Colonic mucosa (tissue), 4 donors: Measurements from ENCODE around the gene MATN4. TPM values are rescaled to one million over a fixed set of nuclear protein-coding genes. Genes with fewer than 3 reads are reported as not detected.

ENCODE experiments used
- DNase-seq: peaks from one replicate; pipeline ENCODE4 v3.0.0-alpha.2; 2020
- H3K27ac ChIP-seq: fragments of 200-600 bp; one replicate; pipeline ENCODE4 v1.8.0; 2021
- H3K27me3 ChIP-seq: fragments of 200-600 bp; one replicate; pipeline ENCODE4 v1.8.0; 2021
- H3K36me3 ChIP-seq: fragments of 200-600 bp; one replicate; pipeline ENCODE4 v1.8.0; 2021
- H3K4me1 ChIP-seq: fragments of 200-600 bp; one replicate; pipeline ENCODE4 v1.8.0; 2021; ENCODE audit warnings: mild to moderate bottlenecking
- H3K4me3 ChIP-seq: fragments of 200-600 bp; one replicate; pipeline ENCODE4 v1.8.0; 2021
- H3K9ac ChIP-seq, 2 donors: one replicate each; pipeline ENCODE4 v1.7.0; 2013; ENCODE audit warnings: control low read depth in 2 of 2, low read depth in 2 of 2, low read length in 2 of 2
- H3K9me3 ChIP-seq: fragments of 200-600 bp; one replicate; pipeline ENCODE4 v1.8.0; 2021
- intact Hi-C: fragments of 100-400 bp; cut with DNase I; formaldehyde crosslinking; loops from one replicate; pipeline ENCODE4 v1.14.1; 2022
- total RNA-seq, 2 donors: library from RNA; stranded (reverse); fragmentation: NEBNext Ultra II Directional in 1 of 2; extraction: Animal tissue kit (Norgen Biotek cat#: 25700) in 1 of 2; gene quantifications; one replicate each; pipeline ENCODE4 v1.2.1, GENCODE V29; 2021
- TF ChIP-seq, protein P1 (sequence below): fragments of 200-600 bp; IDR thresholded peaks from one replicate; pipeline ENCODE4 v1.8.0; 2022; ENCODE audit warnings: antibody characterized with exemption, mild to moderate bottlenecking
- donor health status: healthy.
- donor health status: DM: no; HTN: no; CAD: no.
- donor health status: DM: no; HTN: no; CAD: no.

MATN4 gene
- total RNA-seq, 2 donors from 2014 or later: 0.47 TPM; not detected in 1

DNA sequence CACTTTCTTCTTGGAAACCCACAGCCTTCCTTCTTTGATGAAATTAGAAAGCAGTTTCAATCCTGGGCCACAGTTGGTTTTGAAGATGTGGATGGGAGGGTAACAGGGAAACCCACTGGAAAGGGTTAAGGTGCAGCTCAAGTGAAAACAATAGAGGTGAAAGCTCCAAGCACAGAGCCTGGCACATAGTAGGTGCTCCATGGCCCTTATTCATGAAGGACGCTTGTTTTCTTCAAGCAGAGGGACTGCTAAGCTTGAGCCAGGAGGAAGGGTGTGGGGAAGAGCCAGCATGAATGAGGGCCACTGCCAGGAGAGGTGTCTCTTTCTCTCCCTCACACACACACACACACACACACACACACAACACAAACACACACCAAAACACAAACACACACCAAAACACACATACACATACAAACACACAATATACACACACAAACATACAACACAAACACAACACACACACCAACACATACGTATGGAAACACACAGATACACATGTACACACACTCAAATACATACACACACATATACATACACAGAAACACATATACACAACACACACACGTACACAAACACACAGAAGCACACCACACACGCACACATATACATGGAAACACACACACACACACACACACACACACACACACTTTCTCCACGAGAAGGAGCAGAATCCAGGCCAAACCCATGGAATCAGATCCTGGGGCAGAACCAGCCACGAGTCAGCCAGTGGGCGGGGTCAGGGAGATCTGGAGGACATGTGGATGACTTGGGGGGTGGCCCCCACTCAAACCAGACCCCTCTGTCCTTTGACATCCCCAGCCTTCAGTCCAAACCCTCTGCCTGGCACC, 25.2 kb downstream of the MATN4 start:
- Histone ChIP-seq H3K36me3 (no peaks in the 10 kb centered on the region), H3K27ac (no peak overlapping the region), H3K9ac (no peak overlapping the region), H3K4me1 (no peaks in the 10 kb centered on the region), H3K27me3 (no peaks in the 10 kb centered on the region), H3K4me3 (no peak overlapping the region), H3K9me3 (no peaks in the 10 kb centered on the region)
- TF ChIP-seq, protein P1, sequence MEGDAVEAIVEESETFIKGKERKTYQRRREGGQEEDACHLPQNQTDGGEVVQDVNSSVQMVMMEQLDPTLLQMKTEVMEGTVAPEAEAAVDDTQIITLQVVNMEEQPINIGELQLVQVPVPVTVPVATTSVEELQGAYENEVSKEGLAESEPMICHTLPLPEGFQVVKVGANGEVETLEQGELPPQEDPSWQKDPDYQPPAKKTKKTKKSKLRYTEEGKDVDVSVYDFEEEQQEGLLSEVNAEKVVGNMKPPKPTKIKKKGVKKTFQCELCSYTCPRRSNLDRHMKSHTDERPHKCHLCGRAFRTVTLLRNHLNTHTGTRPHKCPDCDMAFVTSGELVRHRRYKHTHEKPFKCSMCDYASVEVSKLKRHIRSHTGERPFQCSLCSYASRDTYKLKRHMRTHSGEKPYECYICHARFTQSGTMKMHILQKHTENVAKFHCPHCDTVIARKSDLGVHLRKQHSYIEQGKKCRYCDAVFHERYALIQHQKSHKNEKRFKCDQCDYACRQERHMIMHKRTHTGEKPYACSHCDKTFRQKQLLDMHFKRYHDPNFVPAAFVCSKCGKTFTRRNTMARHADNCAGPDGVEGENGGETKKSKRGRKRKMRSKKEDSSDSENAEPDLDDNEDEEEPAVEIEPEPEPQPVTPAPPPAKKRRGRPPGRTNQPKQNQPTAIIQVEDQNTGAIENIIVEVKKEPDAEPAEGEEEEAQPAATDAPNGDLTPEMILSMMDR: no peak
- no peak for DNase-seq
- intact Hi-C loops: no loop called here

DNA sequence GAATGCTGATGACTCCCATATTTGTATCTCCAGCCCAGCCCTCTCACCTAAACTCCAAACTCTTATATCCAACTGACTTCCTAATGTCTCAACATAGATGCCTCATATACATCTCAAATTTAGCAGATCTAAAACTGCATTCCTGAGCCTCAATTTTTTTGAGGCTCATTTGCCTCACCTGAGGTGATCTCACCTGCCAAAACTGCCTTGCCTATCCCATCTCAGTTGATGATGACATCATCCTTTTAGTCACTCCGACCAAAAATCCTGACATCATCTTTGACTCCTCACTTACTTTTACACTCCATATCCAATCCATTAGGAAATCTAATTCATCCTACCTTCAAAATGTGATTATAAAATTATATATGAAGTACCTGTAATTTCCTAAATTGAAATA, 28.1 kb downstream of the MATN4 start:
- H3K4me3 ChIP-seq: no peak overlapping the region
- intact Hi-C loops: no loop called here

DNA sequence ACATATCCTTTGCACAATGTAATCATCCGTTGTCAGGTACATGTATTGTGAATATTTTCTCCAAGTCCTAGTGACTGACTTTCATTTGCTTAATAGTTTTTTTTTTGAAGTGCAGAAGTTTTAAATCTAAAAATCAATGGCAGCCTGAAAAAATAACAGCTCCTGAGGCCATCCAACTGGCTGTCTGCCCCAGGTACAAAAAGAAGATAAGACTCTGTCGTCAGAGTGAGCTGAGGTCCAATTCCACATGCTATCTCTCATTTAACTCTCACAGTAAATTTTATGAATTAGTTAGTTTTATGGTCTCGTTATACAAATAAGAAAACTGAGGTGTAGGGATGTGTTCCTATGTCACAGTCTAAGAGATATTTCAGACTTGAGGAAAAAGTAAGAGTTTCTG, 32.8 kb downstream of the MATN4 start:
- intact Hi-C loops: no loop called here
- Histone ChIP-seq H3K36me3 (no peaks in the 10 kb centered on the region), H3K27ac (no peak overlapping the region), H3K9me3 (no peaks in the 10 kb centered on the region), H3K4me3 (no peak overlapping the region), H3K9ac (no peak overlapping the region), H3K4me1 (no peaks in the 10 kb centered on the region), H3K27me3 (no peaks in the 10 kb centered on the region)
- no peak for DNase-seq
- TF ChIP-seq, protein P1: no peak

More for the DNA sequence above, 28.1 kb downstream of the MATN4 start:
- Histone ChIP-seq H3K9ac (no peak overlapping the region), H3K27ac (no peak overlapping the region), H3K4me1 (no peaks in the 10 kb centered on the region), H3K9me3 (no peaks in the 10 kb centered on the region), H3K36me3 (no peaks in the 10 kb centered on the region), H3K27me3 (no peaks in the 10 kb centered on the region)
- TF ChIP-seq, protein P1: no peak
- no peak for DNase-seq

DNA sequence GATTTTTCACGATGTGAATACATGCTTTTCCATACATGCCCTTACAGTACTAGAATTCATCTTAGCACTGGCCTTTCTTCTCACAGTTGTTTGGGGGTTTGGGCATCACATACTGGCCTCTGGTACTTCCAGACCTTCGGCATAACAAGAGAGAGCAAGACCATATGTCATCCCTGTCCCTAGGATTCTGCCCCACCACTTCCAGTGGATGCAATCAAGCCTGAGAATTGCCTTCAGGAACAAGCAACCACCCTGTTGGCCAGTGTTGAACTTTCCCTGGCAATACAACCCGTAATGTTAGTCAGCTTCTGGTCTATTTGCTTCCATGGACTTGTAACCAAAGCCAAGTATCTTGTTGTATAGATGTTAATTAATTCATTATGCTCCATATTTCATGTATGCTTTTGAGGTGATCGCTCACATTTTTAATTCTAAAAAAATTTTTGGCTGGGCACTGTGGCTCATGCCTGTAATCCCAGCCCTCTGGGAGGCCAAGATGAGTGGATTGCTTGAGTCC, 38.3 kb downstream of the MATN4 start:
- intact Hi-C loops: no loop called here
- Histone ChIP-seq H3K4me3 (no peak overlapping the region), H3K9me3 (no peaks in the 10 kb centered on the region), H3K27ac (no peak overlapping the region), H3K4me1 (no peaks in the 10 kb centered on the region), H3K27me3 (no peaks in the 10 kb centered on the region), H3K36me3 (no peaks in the 10 kb centered on the region), H3K9ac (no peak overlapping the region)
- DNase-seq: no peak
- TF ChIP-seq, protein P1: no peak

DNA sequence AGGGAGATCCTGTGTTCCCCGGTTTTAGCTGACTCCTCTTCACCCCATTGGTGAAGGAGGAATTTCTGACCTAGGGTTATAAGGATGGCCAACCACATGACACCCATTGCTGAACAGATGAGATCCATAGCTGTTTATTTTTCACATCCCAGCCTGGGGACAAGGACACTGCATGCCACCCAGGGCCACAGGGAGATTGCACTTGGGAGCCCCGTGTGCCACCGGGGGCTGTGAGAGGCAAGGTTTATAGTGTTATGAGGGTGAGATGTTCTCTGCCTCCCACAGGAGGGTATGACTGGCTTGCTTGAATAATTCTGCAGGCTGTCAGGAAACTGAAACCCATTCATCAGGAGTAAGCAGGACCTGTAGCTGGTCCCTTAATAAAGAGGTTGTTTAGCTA, 39.0 kb downstream of the MATN4 start:
- intact Hi-C loops: no loop called here
- TF ChIP-seq, protein P1: no peak

More for the DNA sequence above, 39.0 kb downstream of the MATN4 start:
- Histone ChIP-seq H3K4me3 (no peak overlapping the region), H3K36me3 (no peaks in the 10 kb centered on the region), H3K9me3 (no peaks in the 10 kb centered on the region), H3K27ac (no peak overlapping the region), H3K4me1 (no peaks in the 10 kb centered on the region), H3K9ac (no peak overlapping the region), H3K27me3 (no peaks in the 10 kb centered on the region)
- DNase-seq: no peak
